Loucy (cell line): ENCODE measurements around the gene GTPBP10.

Experiments used
- H2AFZ ChIP-seq: fragments of 200-600 bp; sonication (generic); 2 replicates; pipeline ENCODE4 v1.6.0; 2016; ENCODE audit warnings: antibody characterized with exemption, mild to moderate bottlenecking, low read length, moderate library complexity
- H3F3A ChIP-seq: fragments of 200-600 bp; 2 replicates; pipeline ENCODE4 v1.6.0; 2016; ENCODE audit warnings: antibody characterized with exemption, low read depth, mild to moderate bottlenecking
- H3K27me3 ChIP-seq: fragments of 200-600 bp; sonication (generic); 2 replicates; pipeline ENCODE4 v1.6.1; 2014; ENCODE audit warnings: low read length, mild to moderate bottlenecking; ENCODE audit not compliant: insufficient read depth, poor library complexity, severe bottlenecking
- H3K36me3 ChIP-seq: fragments of 200-600 bp; sonication (generic); 2 replicates; pipeline ENCODE4 v1.6.1; 2016; ENCODE audit warnings: low read length; ENCODE audit not compliant: insufficient read depth
- H3K4me1 ChIP-seq: fragments of 200-600 bp; sonication (generic); 2 replicates; pipeline ENCODE4 v1.5.1; 2014; ENCODE audit warnings: low read length, mild to moderate bottlenecking; ENCODE audit not compliant: insufficient read depth, poor library complexity, severe bottlenecking
- H3K4me2 ChIP-seq: fragments of 200-600 bp; sonication (generic); 2 replicates; pipeline ENCODE4 v1.6.0; 2014; ENCODE audit warnings: antibody characterized with exemption, low read length, low read depth, mild to moderate bottlenecking; ENCODE audit not compliant: poor library complexity, severe bottlenecking
- H3K4me3 ChIP-seq: fragments of 200-600 bp; sonication (generic); 2 replicates; pipeline ENCODE4 v1.5.1; 2014; ENCODE audit warnings: low read length, mild to moderate bottlenecking, mixed read lengths; ENCODE audit not compliant: poor library complexity, severe bottlenecking
- H3K79me2 ChIP-seq: fragments of 200-600 bp; sonication (generic); 2 replicates; pipeline ENCODE4 v1.6.1; 2014; ENCODE audit warnings: low read length; ENCODE audit not compliant: insufficient read depth
- H3K9ac ChIP-seq: fragments of 200-600 bp; sonication (generic); 2 replicates; pipeline ENCODE4 v1.6.0; 2014; ENCODE audit warnings: mild to moderate bottlenecking, low read depth, low read length, moderate library complexity; ENCODE audit not compliant: poor library complexity, severe bottlenecking
- H3K9me2 ChIP-seq: fragments of 200-600 bp; sonication (generic); replicated peaks from 2 replicates; pipeline ENCODE4 v1.6.1; 2016; ENCODE audit warnings: low read depth, low read length, mixed read lengths
- H3K9me3 ChIP-seq: fragments of 200-600 bp; sonication (generic); 2 replicates; pipeline ENCODE4 v1.6.1; 2014; ENCODE audit warnings: mild to moderate bottlenecking, antibody characterized with exemption, low read length, low read depth; ENCODE audit not compliant: insufficient read depth
- H4K20me1 ChIP-seq: fragments of 200-600 bp; sonication (generic); 2 replicates; pipeline ENCODE4 v1.6.0; 2014; ENCODE audit warnings: antibody characterized with exemption, low read length, mild to moderate bottlenecking; ENCODE audit not compliant: insufficient read depth, poor library complexity, severe bottlenecking
- EZH2phosphoT487 ChIP-seq: fragments of 200-600 bp; IDR thresholded peaks from 2 replicates; pipeline ENCODE4 v1.6.1; 2018; ENCODE audit warnings: antibody characterized with exemption, mild to moderate bottlenecking, moderate library complexity, borderline replicate concordance
- TF ChIP-seq, protein P1 (sequence below): fragments of 200-600 bp; sonication (generic); conservative IDR thresholded peaks from 2 replicates; pipeline ENCODE4 v1.5.1; 2014; ENCODE audit warnings: mild to moderate bottlenecking, antibody characterized with exemption, low read length

Gene GTPBP10

DNA sequence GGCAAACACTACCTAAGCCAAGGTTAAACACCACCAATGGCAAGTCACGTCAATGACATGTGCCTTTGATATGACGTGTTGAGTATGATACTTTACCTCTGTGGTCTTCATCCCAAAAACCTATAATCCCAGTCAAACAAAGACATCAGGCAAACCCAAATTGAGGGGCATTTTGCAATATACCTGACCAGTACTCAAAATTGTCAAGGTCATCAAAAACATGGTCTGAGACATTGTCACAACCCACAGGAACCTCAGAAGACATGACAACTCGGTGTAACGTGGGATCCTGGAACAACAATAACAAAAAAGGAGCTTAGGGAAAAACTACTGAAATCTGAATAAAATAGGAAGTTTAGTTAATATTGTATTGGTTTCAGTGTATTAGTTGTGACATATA is 32.6 kb upstream of the GTPBP10 start:
- Histone ChIP-seq H3K9ac (no peak overlapping the region), H3K4me2 (no peak overlapping the region), H3F3A (no peaks in the 10 kb centered on the region), H3K9me3 (no peaks in the 10 kb centered on the region), H4K20me1 (no peaks in the 10 kb centered on the region), H3K9me2 (no peaks in the 10 kb centered on the region), H3K4me3 (no peak overlapping the region), H3K4me1 (no peaks in the 10 kb centered on the region), H2AFZ (no peak overlapping the region), H3K27me3 (no peaks in the 10 kb centered on the region), H3K79me2 (no peaks in the 10 kb centered on the region), H3K36me3 (no peaks in the 10 kb centered on the region)
- TF ChIP-seq, protein P1, sequence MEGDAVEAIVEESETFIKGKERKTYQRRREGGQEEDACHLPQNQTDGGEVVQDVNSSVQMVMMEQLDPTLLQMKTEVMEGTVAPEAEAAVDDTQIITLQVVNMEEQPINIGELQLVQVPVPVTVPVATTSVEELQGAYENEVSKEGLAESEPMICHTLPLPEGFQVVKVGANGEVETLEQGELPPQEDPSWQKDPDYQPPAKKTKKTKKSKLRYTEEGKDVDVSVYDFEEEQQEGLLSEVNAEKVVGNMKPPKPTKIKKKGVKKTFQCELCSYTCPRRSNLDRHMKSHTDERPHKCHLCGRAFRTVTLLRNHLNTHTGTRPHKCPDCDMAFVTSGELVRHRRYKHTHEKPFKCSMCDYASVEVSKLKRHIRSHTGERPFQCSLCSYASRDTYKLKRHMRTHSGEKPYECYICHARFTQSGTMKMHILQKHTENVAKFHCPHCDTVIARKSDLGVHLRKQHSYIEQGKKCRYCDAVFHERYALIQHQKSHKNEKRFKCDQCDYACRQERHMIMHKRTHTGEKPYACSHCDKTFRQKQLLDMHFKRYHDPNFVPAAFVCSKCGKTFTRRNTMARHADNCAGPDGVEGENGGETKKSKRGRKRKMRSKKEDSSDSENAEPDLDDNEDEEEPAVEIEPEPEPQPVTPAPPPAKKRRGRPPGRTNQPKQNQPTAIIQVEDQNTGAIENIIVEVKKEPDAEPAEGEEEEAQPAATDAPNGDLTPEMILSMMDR = no peak
- no peak for TF ChIP-seq EZH2phosphoT487

DNA sequence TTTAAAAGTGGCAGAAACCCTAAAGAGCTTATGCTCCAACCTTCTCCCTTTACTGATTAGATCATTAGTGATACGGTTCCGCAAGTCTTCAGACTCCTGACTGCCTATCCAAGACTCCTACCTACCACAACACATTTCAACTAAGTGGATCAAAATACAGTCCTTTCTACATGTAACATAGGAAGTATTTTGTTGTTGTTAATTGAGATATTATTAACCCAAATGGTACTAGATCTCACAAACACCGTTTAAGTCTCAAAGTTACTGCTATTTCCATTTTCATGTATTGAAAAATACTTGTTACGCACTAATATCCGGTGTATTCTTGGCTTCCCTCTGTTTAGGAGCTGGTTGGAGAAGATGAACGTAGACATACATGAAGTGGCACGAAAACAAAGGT is 26.5 kb upstream of the GTPBP10 start:
- H3K9ac ChIP-seq = no peak overlapping the region
- no peak overlapping the region for H3K4me2 ChIP-seq
- no peaks in the 10 kb centered on the region for H3F3A ChIP-seq
- H3K9me2 ChIP-seq = no peaks in the 10 kb centered on the region
- no peaks in the 10 kb centered on the region for H3K9me3 ChIP-seq
- H4K20me1 ChIP-seq = no peaks in the 10 kb centered on the region
- H3K36me3 ChIP-seq = no peaks in the 10 kb centered on the region
- TF ChIP-seq EZH2phosphoT487 = no peak
- TF ChIP-seq, protein P1 = no peak
- no peaks in the 10 kb centered on the region for H3K79me2 ChIP-seq
- no peaks in the 10 kb centered on the region for H3K27me3 ChIP-seq
- no peak overlapping the region for H3K4me3 ChIP-seq
- H3K4me1 ChIP-seq = no peaks in the 10 kb centered on the region
- H2AFZ ChIP-seq = no peak overlapping the region

DNA sequence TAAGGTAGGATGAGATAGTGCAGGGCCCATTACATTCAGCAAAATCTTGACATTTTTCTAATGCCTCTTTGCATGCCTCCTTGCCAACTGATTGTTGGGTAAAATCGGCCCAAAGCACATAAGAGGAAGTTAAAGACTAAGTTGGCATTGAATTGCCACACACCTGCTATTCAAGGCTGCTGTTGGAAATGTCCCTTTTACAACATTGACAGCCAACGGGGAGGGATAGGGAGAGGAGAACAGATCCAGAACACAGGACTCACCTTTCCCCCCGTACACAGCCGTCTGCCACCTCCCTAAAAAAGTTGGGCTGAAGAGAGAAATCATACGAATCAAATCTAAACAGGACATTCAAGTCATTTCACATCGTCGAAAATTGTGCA is 26.1 kb upstream of the GTPBP10 start:
- H4K20me1 ChIP-seq = no peaks in the 10 kb centered on the region
- no peak overlapping the region for H2AFZ ChIP-seq
- H3K9ac ChIP-seq = no peak overlapping the region
- no peaks in the 10 kb centered on the region for H3K36me3 ChIP-seq
- no peaks in the 10 kb centered on the region for H3F3A ChIP-seq
- no peaks in the 10 kb centered on the region for H3K9me2 ChIP-seq
- TF ChIP-seq, protein P1 = no peak
- no peak for TF ChIP-seq EZH2phosphoT487
- no peaks in the 10 kb centered on the region for H3K79me2 ChIP-seq
- H3K27me3 ChIP-seq = no peaks in the 10 kb centered on the region
- H3K4me3 ChIP-seq = no peak overlapping the region
- H3K4me2 ChIP-seq = no peak overlapping the region
- no peaks in the 10 kb centered on the region for H3K4me1 ChIP-seq
- no peaks in the 10 kb centered on the region for H3K9me3 ChIP-seq
